Karpas-422 (cell line): ENCODE measurements around the gene DDX42. TPM values are rescaled to one million over a fixed set of nuclear protein-coding genes. Genes with fewer than 3 reads are reported as not detected.
"Not testable (repeated sequence)": the region's sequence is repeated elsewhere in the genome, so short reads cannot be mapped to it uniquely, and the experiment has no call there.

Experiments
- DNase-seq: peaks from one replicate; pipeline ENCODE4 v3.0.0-alpha.2; 2015
- H2AFZ ChIP-seq: fragments of 200-600 bp; sonication (generic); 2 replicates; pipeline ENCODE4 v1.6.1; 2014; ENCODE audit warnings: antibody characterized with exemption, low read length, mixed read lengths
- H3K27ac ChIP-seq: fragments of 200-600 bp; sonication (generic); 2 replicates; pipeline ENCODE4 v1.5.1; 2014; ENCODE audit warnings: mild to moderate bottlenecking, low read length, moderate library complexity
- H3K27me3 ChIP-seq: fragments of 200-600 bp; sonication (generic); 2 replicates; pipeline ENCODE4 v1.6.1; 2014; ENCODE audit warnings: low read length, mixed read lengths
- H3K36me3 ChIP-seq: fragments of 200-600 bp; sonication (generic); 2 replicates; pipeline ENCODE4 v1.6.1; 2014; ENCODE audit warnings: low read length, mixed read lengths; ENCODE audit not compliant: insufficient read depth
- H3K4me1 ChIP-seq: fragments of 200-600 bp; sonication (generic); 2 replicates; pipeline ENCODE4 v1.6.1; 2014; ENCODE audit warnings: mild to moderate bottlenecking, low read length, mixed read lengths
- H3K4me2 ChIP-seq: fragments of 200-600 bp; sonication (generic); 2 replicates; pipeline ENCODE4 v1.6.1; 2014; ENCODE audit warnings: low read length, low read depth, mild to moderate bottlenecking; ENCODE audit not compliant: poor library complexity, severe bottlenecking
- H3K4me3 ChIP-seq: fragments of 200-600 bp; sonication (generic); 2 replicates; pipeline ENCODE4 v1.5.1; 2014; ENCODE audit warnings: mild to moderate bottlenecking, antibody characterized with exemption, low read length, mixed read lengths
- H3K79me2 ChIP-seq: fragments of 200-600 bp; sonication (generic); 2 replicates; pipeline ENCODE4 v1.6.1; 2014; ENCODE audit warnings: mild to moderate bottlenecking, low read length, mixed read lengths
- H3K9ac ChIP-seq: fragments of 200-600 bp; sonication (generic); 2 replicates; pipeline ENCODE4 v1.6.0; 2014; ENCODE audit warnings: low read length
- H3K9me2 ChIP-seq: fragments of 200-600 bp; sonication (generic), shearing (Covaris generic); replicated peaks from 2 replicates; pipeline ENCODE4 v1.6.0; 2014; ENCODE audit warnings: mild to moderate bottlenecking, low read length, moderate library complexity; ENCODE audit not compliant: insufficient read depth
- H3K9me3 ChIP-seq: fragments of 300-700, 200-600 bp; sonication (generic); 2 replicates; pipeline ENCODE4 v1.6.1; 2014; ENCODE audit warnings: low read length, mixed read lengths
- H4K20me1 ChIP-seq: fragments of 200-600 bp; sonication (generic); 2 replicates; pipeline ENCODE4 v1.6.1; 2014; ENCODE audit warnings: mild to moderate bottlenecking, antibody characterized with exemption, low read length, low read depth; ENCODE audit not compliant: insufficient read depth
- total RNA-seq: library from RNA; depleted of rRNA; stranded (reverse); fragments of >200 nt; shearing (Covaris generic); gene quantifications from 2 replicates; pipeline ENCODE4 v1.2.3, GENCODE V29; 2014; ENCODE audit warnings: low replicate concordance

The DDX42 gene
- total RNA-seq, 1 experiment from 2014 or later: 76.5 TPM

GRCh38 chr17:63841350-63842172, 67.6 kb downstream of the DDX42 start:
- peaks cover 40% of the 10 kb centered on the region for H3K4me1 ChIP-seq
- no peaks in the 10 kb centered on the region for H3K27me3 ChIP-seq
- peak overlapping the region; percentile 84 for H3K4me2 ChIP-seq
- H3K4me3 ChIP-seq: peak overlapping the region; percentile 94
- H3K79me2 ChIP-seq: peaks cover 58% of the 10 kb centered on the region
- DNase-seq: peak; percentile 74
- H4K20me1 ChIP-seq: peaks cover 19% of the 10 kb centered on the region; the same call in 1 of the 2 replicates
- no peaks in the 10 kb centered on the region for H3K9me2 ChIP-seq
- no peaks in the 10 kb centered on the region for H3K9me3 ChIP-seq
- H2AFZ ChIP-seq: no peak overlapping the region
- H3K9ac ChIP-seq: peak overlapping the region; percentile 94
- peak overlapping the region; percentile 74 for H3K27ac ChIP-seq
- H3K36me3 ChIP-seq: no peaks in the 10 kb centered on the region

- Histone ChIP-seq H3K4me2 (peak overlapping the region; percentile 84), H3K27me3 (no peaks in the 10 kb centered on the region), H3K27ac (peak overlapping the region; percentile 74), H3K79me2 (peaks cover 52% of the 10 kb centered on the region), H3K4me3 (peak overlapping the region; percentile 94), H3K9ac (peak overlapping the region; percentile 94), H3K4me1 (peaks cover 40% of the 10 kb centered on the region), H4K20me1 (peaks cover 19% of the 10 kb centered on the region; the same call in 1 of the 2 replicates), H3K9me3 (no peaks in the 10 kb centered on the region), H3K36me3 (no peaks in the 10 kb centered on the region), H3K9me2 (no peaks in the 10 kb centered on the region), H2AFZ (no peak overlapping the region)
- peak; percentile 67 for DNase-seq
These were observed 68.2 kb downstream of the DDX42 start for GRCh38 chr17:63842173-63842539.

GRCh38 chr17:63842540-63843386, 68.8 kb downstream of the DDX42 start, which contains the start of gene SMARCD2:
SMARCD2 (minus strand) TSS chr17:63842685; CDS start chr17:63842674, 11 bp downstream.
- peak within 1 kb of the TSS; percentile 74 for H3K27ac ChIP-seq
- H3K4me1 ChIP-seq: peaks cover 40% of the 10 kb centered on the region
- peak; percentile 99 for DNase-seq
- H3K36me3 ChIP-seq: no peaks in the 10 kb centered on the region
- peaks cover 46% of the 10 kb centered on the region for H3K79me2 ChIP-seq
- peaks cover 17% of the 10 kb centered on the region; the same call in 1 of the 2 replicates for H4K20me1 ChIP-seq
- H3K4me2 ChIP-seq: peak within 1 kb of the TSS; percentile 84
- H3K9ac ChIP-seq: peak within 1 kb of the TSS; percentile 94
- H3K9me3 ChIP-seq: no peaks in the 10 kb centered on the region
- peak within 1 kb of the TSS; percentile 94 for H3K4me3 ChIP-seq
- no peaks in the 10 kb centered on the region for H3K27me3 ChIP-seq
- H3K9me2 ChIP-seq: no peaks in the 10 kb centered on the region
- peak within 1 kb of the TSS; percentile 65; the same call in 1 of the 2 replicates for H2AFZ ChIP-seq

- H3K9me3 ChIP-seq, H3K9me2 ChIP-seq, H3K36me3 ChIP-seq, H3K27me3 ChIP-seq: not testable (repeated sequence)
- Histone ChIP-seq H3K4me1 (peaks cover 40% of the 10 kb centered on the region), H3K79me2 (peaks cover 39% of the 10 kb centered on the region), H3K4me2 (peak overlapping the region; percentile 57), H4K20me1 (peaks cover 14% of the 10 kb centered on the region; the same call in 1 of the 2 replicates), H3K27ac (peak overlapping the region; percentile 28), H3K9ac (peak overlapping the region; percentile 81), H2AFZ (peak overlapping the region; percentile 65; the same call in 1 of the 2 replicates), H3K4me3 (peak overlapping the region; percentile 94)
- peak; percentile 83 for DNase-seq
These were observed 69.5 kb downstream of the DDX42 start for GRCh38 chr17:63843387-63843888.

GRCh38 chr17:63843910-63844677, 70.1 kb downstream of the DDX42 start:
- Histone ChIP-seq H3K9ac (peak overlapping the region; percentile 81), H3K4me3 (peak overlapping the region; percentile 94)

GRCh38 chr17:63845509-63845908, 71.5 kb downstream of the DDX42 start:
- no peaks in the 10 kb centered on the region for H3K36me3 ChIP-seq
- peaks cover 5% of the 10 kb centered on the region; the same call in 1 of the 2 replicates for H3K9me3 ChIP-seq
- H3K4me1 ChIP-seq: peaks cover 21% of the 10 kb centered on the region
- no peak overlapping the region for H3K27ac ChIP-seq
- no peak overlapping the region for H3K4me3 ChIP-seq
- H3K27me3 ChIP-seq: no peaks in the 10 kb centered on the region
- H3K9me2 ChIP-seq: no peaks in the 10 kb centered on the region
- peaks cover 9% of the 10 kb centered on the region; the same call in 1 of the 2 replicates for H4K20me1 ChIP-seq
- H3K79me2 ChIP-seq: peaks cover 18% of the 10 kb centered on the region
- H2AFZ ChIP-seq: no peak overlapping the region
- DNase-seq: no peak
- H3K4me2 ChIP-seq: no peak overlapping the region
- no peak overlapping the region for H3K9ac ChIP-seq

More at GRCh38 chr17:63843910-63844677, 70.1 kb downstream of the DDX42 start:
- Histone ChIP-seq H3K27ac (peak overlapping the region; percentile 28), H3K4me1 (peaks cover 35% of the 10 kb centered on the region), H2AFZ (peak overlapping the region; percentile 12; the same call in 1 of the 2 replicates), H3K9me2 (no peaks in the 10 kb centered on the region), H3K27me3 (no peaks in the 10 kb centered on the region), H3K4me2 (peak overlapping the region; percentile 57), H3K36me3 (no peaks in the 10 kb centered on the region), H3K9me3 (peaks cover 5% of the 10 kb centered on the region; the same call in 1 of the 2 replicates), H3K79me2 (peaks cover 32% of the 10 kb centered on the region), H4K20me1 (peaks cover 9% of the 10 kb centered on the region; the same call in 1 of the 2 replicates)
- DNase-seq: no peak

- Histone ChIP-seq H3K9me2 (no peaks in the 10 kb centered on the region), H3K4me3 (no peak overlapping the region), H3K4me2 (no peak overlapping the region), H3K79me2 (no peaks in the 10 kb centered on the region; the same call in 1 of the 2 replicates), H3K36me3 (no peaks in the 10 kb centered on the region), H3K27ac (no peak overlapping the region), H3K27me3 (no peaks in the 10 kb centered on the region), H3K9me3 (peaks cover 5% of the 10 kb centered on the region; the same call in 1 of the 2 replicates), H2AFZ (no peak overlapping the region), H3K4me1 (peaks cover 11% of the 10 kb centered on the region), H4K20me1 (no peaks in the 10 kb centered on the region), H3K9ac (no peak overlapping the region)
- no peak for DNase-seq
These were observed 73.7 kb downstream of the DDX42 start for GRCh38 chr17:63847525-63848249.
